Measurements from ENCODE around the gene AKR1B15.

The AKR1B15 gene

DNA sequence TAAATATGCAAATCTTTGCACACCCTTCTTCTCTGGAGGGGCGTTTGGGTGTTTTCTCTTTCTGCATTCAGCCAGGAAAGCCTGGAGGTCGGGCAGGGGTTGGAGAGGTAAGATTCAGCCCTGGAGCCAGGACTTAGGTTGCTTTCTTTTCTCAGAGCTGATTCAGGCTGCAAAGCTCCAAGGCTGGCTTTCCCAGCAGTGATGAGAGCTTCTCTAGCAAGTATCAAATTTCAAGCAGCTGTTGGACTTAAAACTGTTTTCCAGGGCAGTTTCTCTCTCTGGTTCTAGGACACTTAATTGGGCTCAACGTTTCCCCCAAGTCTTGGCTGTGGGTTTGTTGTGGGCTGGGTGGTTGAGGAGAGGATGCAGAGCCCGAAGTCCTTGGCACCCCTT lies 20.9 kb upstream of the AKR1B15 start:
- TF ChIP-seq, protein P1, sequence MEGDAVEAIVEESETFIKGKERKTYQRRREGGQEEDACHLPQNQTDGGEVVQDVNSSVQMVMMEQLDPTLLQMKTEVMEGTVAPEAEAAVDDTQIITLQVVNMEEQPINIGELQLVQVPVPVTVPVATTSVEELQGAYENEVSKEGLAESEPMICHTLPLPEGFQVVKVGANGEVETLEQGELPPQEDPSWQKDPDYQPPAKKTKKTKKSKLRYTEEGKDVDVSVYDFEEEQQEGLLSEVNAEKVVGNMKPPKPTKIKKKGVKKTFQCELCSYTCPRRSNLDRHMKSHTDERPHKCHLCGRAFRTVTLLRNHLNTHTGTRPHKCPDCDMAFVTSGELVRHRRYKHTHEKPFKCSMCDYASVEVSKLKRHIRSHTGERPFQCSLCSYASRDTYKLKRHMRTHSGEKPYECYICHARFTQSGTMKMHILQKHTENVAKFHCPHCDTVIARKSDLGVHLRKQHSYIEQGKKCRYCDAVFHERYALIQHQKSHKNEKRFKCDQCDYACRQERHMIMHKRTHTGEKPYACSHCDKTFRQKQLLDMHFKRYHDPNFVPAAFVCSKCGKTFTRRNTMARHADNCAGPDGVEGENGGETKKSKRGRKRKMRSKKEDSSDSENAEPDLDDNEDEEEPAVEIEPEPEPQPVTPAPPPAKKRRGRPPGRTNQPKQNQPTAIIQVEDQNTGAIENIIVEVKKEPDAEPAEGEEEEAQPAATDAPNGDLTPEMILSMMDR (IDR thresholded peaks at IDR 0.05; ENCODE audit: insufficient read depth, low read length, poor library complexity, severe bottlenecking), result no peak
- H3K4me3 ChIP-seq (replicated peaks; ENCODE audit: low read depth, low read length), result no peak overlapping the region
- no peak for DNase-seq (ENCODE audit: extremely low read depth, insufficient read length)

DNA sequence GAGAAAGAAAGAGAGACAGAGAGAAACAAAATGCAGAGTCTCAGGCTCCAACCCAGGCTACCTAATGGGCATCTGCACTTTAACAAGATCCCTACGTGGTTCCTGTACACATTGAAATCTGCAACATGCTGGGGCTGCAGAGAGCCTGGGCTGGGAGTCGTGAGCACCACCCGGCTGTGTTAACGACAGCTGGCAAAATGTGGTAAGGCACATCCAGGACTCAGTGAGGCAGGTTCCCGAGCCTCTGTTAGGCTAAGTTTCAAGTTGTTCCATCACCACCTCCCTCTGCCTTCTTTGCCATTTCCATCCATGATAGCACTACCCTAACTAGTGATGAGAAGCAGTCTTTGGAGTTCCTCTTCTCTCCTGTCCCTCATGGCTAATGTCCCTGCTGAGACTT lies 20.2 kb upstream of the AKR1B15 start:
- Histone ChIP-seq H3K4me3 (replicated peaks; ENCODE audit: low read depth, low read length) (no peak overlapping the region), H3K36me3 (ENCODE audit: control insufficient read depth, insufficient read depth, low read length) (no peaks in the 10 kb centered on the region), H3K27me3 (replicated peaks; ENCODE audit: control insufficient read depth, insufficient read depth, low read length) (no peaks in the 10 kb centered on the region; the same call in none of the 2 replicates)
- DNase-seq (ENCODE audit: extremely low read depth, insufficient read length), result no peak
- TF ChIP-seq, protein P1 (IDR thresholded peaks at IDR 0.05; ENCODE audit: insufficient read depth, low read length, poor library complexity, severe bottlenecking), result no peak

More for the DNA sequence above, 20.9 kb upstream of the AKR1B15 start:
- no peaks in the 10 kb centered on the region; the same call in none of the 2 replicates for H3K27me3 ChIP-seq (replicated peaks; ENCODE audit: control insufficient read depth, insufficient read depth, low read length)
- H3K36me3 ChIP-seq (ENCODE audit: control insufficient read depth, insufficient read depth, low read length), result no peaks in the 10 kb centered on the region

DNA sequence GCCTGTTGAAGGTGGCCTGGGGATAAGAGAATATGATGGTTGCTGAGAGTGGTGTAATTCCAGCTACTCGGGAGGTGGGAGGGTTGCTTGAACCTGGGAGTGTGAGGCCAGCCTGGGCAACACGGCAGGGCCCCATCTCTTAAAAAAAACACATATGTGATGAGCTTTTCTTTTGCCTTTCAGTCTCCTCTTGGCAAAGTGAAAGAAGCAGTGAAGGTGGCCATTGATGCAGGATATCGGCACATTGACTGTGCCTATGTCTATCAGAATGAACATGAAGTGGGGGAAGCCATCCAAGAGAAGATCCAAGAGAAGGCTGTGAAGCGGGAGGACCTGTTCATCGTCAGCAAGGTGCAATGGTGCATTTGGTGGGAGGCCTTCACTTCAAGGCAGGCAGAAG lies 18.4 kb upstream of the AKR1B15 start:
- Histone ChIP-seq H3K4me3 (replicated peaks; ENCODE audit: low read depth, low read length) (no peak overlapping the region), H3K36me3 (ENCODE audit: control insufficient read depth, insufficient read depth, low read length) (no peaks in the 10 kb centered on the region), H3K27me3 (replicated peaks; ENCODE audit: control insufficient read depth, insufficient read depth, low read length) (no peaks in the 10 kb centered on the region; the same call in none of the 2 replicates)
- TF ChIP-seq, protein P1 (IDR thresholded peaks at IDR 0.05; ENCODE audit: insufficient read depth, low read length, poor library complexity, severe bottlenecking), result no peak
- DNase-seq (ENCODE audit: extremely low read depth, insufficient read length), result no peak

DNA sequence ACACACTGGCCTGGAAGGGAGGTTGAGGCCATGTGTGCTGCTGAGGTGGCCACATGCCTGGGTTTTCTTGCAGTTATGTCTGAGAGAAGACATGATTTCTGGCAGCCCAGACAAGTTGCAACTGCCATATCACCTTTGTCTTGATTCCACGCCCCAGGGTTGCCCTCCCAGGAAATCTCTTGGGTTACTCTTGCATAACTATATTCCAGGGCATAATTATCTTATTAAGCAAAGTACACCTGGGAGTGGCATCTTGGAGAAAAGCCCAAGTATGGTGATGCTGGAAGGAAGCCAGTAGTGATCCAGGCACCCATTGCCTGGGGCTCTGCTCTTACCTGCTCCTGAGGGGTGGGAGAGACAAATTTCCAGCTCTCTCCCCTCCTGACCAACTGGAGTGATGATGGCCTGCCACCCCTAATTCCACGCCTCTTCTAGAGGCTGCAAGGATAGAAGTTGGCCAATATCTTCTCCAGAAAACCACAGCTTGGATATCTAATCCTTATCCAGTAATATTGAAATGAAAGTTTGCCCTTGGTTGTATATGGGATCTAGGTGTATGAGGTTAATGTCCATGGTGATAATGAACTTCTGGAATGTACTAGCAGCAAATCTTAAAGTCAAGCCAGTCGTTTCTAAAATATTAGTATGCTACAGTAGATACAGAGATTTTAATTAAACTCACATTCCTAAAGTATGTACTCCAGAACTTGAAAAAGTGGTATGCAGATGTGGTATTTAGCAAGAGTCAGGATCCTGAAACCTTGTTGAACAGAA lies 16.5 kb upstream of the AKR1B15 start:
- TF ChIP-seq, protein P1 (IDR thresholded peaks at IDR 0.05; ENCODE audit: insufficient read depth, low read length, poor library complexity, severe bottlenecking), result no peak
- no peaks in the 10 kb centered on the region for H3K36me3 ChIP-seq (ENCODE audit: control insufficient read depth, insufficient read depth, low read length)
- DNase-seq (ENCODE audit: extremely low read depth, insufficient read length), result no peak
- no peaks in the 10 kb centered on the region; the same call in none of the 2 replicates for H3K27me3 ChIP-seq (replicated peaks; ENCODE audit: control insufficient read depth, insufficient read depth, low read length)
- no peak overlapping the region for H3K4me3 ChIP-seq (replicated peaks; ENCODE audit: low read depth, low read length)

DNA sequence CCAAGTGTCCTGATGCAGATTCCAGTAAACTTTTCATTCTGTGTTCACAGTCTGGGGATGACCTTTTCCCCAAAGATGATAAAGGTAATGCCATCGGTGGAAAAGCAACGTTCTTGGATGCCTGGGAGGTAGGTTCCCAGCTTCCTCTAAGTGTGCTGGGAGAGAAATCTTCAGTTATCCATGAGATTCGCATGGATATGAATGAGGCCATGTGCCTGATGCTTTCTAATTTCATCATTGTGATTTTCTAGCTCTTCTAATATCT lies 16.0 kb upstream of the AKR1B15 start:
- TF ChIP-seq, protein P1 (IDR thresholded peaks at IDR 0.05; ENCODE audit: insufficient read depth, low read length, poor library complexity, severe bottlenecking), result no peak
- Histone ChIP-seq H3K27me3 (replicated peaks; ENCODE audit: control insufficient read depth, insufficient read depth, low read length) (no peaks in the 10 kb centered on the region; the same call in none of the 2 replicates), H3K4me3 (replicated peaks; ENCODE audit: low read depth, low read length) (no peak overlapping the region), H3K36me3 (ENCODE audit: control insufficient read depth, insufficient read depth, low read length) (no peaks in the 10 kb centered on the region)
- no peak for DNase-seq (ENCODE audit: extremely low read depth, insufficient read length)
